Right renal cortex interstitium (tissue), 3 donors: ENCODE data around the gene DCAF6. TPM values are rescaled to one million over a fixed set of nuclear protein-coding genes. Genes with fewer than 3 reads are reported as not detected.
"Not testable (repeated sequence)": the region's sequence is repeated elsewhere in the genome, so short reads cannot be mapped to it uniquely, and the experiment has no call there.

Experiments
- DNase-seq, 3 donors: peaks; one replicate each; pipeline ENCODE4 v3.0.0-alpha.2; 2013; ENCODE audit warnings: low read depth in 3 of 3, low spot score in 2 of 3
- polyA plus RNA-seq, 3 donors: library from polyadenylated mRNA; unstranded; fragments of 120-200 nt; gene quantifications; one replicate each; pipeline ENCODE4 v1.2.1, GENCODE V29; 2013; ENCODE audit not compliant: insufficient read length in 3 of 3

DCAF6 gene
- polyA plus RNA-seq, 3 donors = 73.7 to 84.4 (median 82.3) TPM

GRCh38 chr1:168005529-168005928, 69.0 kb downstream of the DCAF6 start:
- DNase-seq = no peak

GRCh38 chr1:168007691-168008090, 71.2 kb downstream of the DCAF6 start:
- no peak for DNase-seq

- no peak for DNase-seq
These were observed 72.1 kb downstream of the DCAF6 start for GRCh38 chr1:168008595-168008994.

GRCh38 chr1:168009322-168009721, 72.8 kb downstream of the DCAF6 start:
- no peak for DNase-seq

DNA sequence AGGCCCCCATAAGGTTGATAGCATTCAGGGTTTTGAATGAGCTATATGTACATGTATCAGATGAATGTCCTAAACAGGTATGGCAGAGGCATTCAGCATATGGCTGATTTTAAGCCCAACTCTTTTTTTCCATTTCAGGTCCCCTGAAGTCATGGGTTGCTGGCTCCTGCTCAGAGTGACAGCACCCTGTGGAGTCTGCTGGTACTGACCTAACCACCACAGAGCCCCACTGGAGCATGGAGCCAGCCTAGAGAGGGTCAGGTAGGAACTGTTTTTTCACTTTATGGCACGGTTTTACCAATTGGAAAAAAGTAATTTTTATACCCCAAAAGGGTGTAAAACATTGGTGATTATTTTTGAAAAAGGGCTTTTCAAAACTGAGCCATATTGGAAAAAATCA, 82.9 kb downstream of the DCAF6 start:
- no peak for DNase-seq

GRCh38 chr1:168031198-168031597, 94.7 kb downstream of the DCAF6 start:
- no peak for DNase-seq

DNA sequence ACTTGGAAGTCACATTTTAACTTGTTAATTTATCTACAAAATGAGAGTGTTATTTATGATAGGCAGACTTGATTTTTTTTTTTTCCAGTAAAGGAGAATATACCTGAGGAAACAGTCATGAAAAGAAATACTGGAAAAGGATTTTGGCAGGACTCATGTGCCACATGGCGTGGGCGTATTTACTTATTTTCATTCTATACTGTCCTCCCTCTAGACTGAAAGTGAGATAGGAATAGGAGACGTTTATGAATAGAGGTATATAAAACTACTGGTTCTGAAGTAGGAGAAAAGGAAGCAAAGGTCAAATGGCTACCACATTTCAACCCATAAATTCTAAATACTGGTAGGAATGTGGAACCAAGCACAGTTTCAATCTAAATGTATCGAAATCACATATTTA, 95.1 kb downstream of the DCAF6 start:
- DNase-seq = no peak

DNA sequence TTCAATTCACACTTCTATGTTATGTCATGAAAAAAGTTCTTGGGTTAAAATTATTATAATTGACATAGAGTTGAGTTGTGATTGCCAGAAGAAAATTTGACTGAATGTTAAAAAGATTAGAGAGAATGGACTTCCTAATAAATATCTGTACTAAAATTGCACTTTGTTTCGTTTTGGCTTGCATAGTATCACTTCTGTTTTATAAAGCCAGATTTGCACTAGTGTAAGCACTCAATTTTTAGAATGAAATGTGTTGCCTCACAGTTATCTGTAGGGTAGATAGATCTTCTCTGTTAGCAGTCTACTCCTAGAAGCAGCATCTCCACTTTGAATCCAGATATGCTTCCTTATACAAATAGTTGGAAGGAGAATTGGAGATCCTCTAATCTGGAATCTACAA, 95.5 kb downstream of the DCAF6 start:
- no peak for DNase-seq

DNA sequence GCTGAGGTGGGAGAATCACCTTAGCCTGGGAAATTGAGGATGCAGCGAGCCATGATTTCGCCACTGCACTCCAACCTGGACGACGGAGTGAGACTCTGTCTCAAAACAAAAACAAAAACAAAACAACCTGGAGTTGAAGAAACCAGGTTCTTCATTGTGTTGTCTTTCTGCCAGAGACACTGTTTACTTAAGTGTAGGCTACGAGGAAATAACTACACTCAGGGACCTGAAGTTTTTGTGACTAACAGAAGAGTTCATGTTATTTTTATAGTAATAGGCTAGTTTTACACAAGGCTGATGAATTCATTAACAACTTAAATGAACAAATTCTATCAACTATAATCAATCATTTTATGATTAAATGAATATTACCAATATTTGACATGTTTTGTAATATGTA, 98.9 kb downstream of the DCAF6 start:
- no peak for DNase-seq

- DNase-seq = no peak
These were observed 105.9 kb downstream of the DCAF6 start for GRCh38 chr1:168042362-168042761.

- no peak for DNase-seq
These were observed 108.8 kb downstream of the DCAF6 start for GRCh38 chr1:168045311-168045710.

DNA sequence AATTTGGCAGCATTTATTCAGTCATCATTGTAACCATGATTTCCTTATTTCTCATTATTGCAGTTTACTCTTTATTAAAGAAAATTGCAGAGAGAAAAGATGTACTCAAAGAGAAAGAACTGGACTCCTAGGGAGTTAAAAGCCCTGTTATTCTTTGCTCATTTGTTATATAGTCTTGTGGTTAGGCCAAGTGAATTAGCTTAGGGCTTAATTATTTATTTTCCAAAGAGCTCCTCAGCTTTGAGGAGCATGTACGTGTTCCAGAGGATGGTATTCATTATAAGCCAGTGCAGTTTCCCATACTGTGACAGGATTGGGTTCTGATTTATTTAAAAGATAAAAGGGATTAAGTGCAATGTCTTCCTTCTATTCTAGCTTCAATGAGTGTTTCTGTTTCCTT, 113.8 kb downstream of the DCAF6 start:
- DNase-seq = no peak

DNA sequence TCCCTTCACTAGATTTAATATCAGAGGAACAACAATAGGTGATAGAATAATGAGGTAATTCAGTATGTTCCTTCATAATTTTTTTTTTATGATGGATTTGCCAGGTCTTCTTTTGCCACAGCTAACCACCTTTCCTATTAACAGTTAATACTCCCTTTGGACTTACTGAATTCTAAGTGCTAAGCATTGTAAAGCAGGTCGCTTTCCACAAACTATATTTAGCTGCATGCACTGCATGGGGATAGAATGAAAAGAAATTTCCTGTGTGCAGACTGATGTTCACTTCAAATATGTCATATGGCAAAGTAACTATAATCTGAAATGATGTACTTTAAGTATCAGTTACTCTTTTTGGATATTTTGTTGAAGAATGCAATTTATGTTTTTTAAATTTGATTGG, 114.4 kb downstream of the DCAF6 start:
- DNase-seq = no peak

DNA sequence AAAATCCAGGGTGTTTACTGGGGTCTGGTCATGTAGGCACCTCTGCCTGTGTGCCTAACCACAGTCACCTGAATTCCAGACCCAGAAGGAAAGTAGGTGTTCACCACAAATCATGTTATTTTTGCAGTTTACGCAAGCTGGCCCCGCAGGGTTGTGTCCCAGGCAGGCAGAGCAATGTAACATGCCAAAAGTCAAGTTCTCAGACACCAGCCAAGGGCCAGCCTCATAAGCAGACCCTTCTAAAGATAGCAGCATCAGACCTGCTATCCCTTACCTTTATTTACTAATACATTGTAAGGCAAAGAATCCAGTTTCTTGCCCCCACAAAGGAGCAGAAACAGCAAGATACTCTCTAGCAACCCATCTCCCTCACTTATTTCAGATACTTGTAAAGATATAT, 117.2 kb downstream of the DCAF6 start:
- no peak for DNase-seq

DNA sequence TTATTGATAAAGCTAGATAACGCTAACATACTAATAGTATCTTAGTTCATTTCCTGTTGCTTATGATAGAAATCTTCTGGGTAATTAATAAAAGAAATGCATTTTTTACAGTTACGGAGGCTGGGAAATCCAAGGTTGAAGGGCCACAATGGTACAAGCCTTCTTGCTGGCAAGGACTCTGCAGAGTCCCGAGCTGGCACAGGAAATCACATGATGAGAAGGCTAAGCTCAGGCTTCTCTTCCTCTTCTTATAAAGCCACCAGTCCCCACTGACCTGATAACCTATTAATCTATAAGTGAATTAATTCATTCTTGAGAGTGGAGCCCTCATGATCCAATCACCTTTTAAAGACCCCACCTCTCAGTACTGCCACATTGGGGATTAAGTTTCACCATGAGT, 117.6 kb downstream of the DCAF6 start:
- no peak for DNase-seq

- DNase-seq = not testable (repeated sequence)
These were observed 119.7 kb downstream of the DCAF6 start for GRCh38 chr1:168056152-168056551.

GRCh38 chr1:168057355-168057754, 120.9 kb downstream of the DCAF6 start:
- no peak for DNase-seq

DNA sequence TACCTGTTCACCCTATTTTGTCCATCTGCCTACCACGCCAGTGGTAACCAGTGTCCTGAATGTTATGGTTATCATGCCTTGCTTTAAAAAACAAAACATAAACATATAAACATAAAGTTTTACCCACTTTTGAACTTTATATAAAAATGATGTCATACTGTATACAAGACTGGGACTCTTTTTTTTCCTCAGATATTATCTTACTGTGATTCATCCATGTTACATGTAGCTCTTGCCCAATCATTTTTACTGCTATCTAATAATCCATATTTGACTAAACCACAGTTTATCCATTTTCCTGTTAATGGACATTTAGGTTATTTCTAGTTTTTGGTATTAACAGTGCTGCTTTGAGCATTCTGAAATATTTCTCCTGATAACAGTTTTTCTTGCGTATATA, 121.4 kb downstream of the DCAF6 start:
- no peak for DNase-seq

DNA sequence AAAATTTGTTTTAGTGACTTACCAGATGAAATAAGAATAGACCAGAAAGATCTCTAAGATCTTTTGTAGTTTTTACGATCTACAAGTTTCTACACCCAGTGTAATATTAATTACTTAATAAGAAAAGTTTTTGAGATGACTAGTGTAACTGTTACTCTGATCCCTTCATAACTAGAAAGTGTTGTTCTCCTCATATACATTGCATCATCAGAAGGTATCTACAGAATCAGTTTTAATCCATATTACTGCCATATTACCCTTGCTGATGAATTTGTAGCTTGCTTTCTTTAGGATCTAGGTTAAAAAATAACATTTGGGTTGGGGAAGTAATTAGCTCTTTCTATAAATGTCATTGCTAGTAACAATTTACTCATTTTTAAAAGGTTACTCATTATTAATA, 127.7 kb downstream of the DCAF6 start:
- DNase-seq = no peak

DNA sequence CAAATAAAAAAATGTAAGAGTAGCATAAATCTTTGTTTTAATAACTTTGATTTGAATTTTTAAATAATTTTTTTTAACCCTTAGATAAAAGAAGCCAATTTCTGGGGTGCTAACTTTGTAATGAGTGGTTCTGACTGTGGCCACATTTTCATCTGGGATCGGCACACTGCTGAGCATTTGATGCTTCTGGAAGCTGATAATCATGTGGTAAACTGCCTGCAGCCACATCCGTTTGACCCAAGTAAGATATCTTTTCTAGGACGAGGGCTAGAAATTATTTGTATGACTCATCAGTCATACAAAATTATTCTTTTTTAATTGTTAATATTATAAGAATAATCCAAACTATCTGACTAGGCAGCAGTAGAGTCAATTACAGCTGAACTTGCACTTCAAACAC, 129.0 kb downstream of the DCAF6 start:
- DNase-seq = no peak

GRCh38 chr1:168069384-168069783, 132.9 kb downstream of the DCAF6 start:
- DNase-seq = no peak

- no peak for DNase-seq
These were observed 143.3 kb downstream of the DCAF6 start for GRCh38 chr1:168079761-168080160.

GRCh38 chr1:168081373-168082007, 145.0 kb downstream of the DCAF6 start:
- no peak for DNase-seq
